ENCODE data around the gene ANKS1B. TPM values are rescaled to one million over a fixed set of nuclear protein-coding genes. Genes with fewer than 3 reads are reported as not detected.

Gene ANKS1B
- total and polyA plus RNA-seq, 11 donors = 0.62 to 5.8 (median 1.8) TPM

GRCh38 chr12:99915251-99916082, 69.3 kb downstream of the ANKS1B start:
- H3K4me1 ChIP-seq = peaks cover 0 to 5% (median 0%) of the 10 kb centered on the region in 12 donors
- ATAC-seq = no peak
- H3K27ac ChIP-seq = no peak overlapping the region
- H3K4me3 ChIP-seq = no peak overlapping the region
- 80 to 83% (median 81%) methylated on average over 6 of the region's 6 CpGs for WGBS, 4 donors
- no peaks in the 10 kb centered on the region for H3K36me3 ChIP-seq
- no peaks in the 10 kb centered on the region for H3K9me3 ChIP-seq
- intact Hi-C loops (cut with DNase I) = no loop called here
- H3K27me3 ChIP-seq = no peaks in the 10 kb centered on the region
- TF ChIP-seq, protein P1, sequence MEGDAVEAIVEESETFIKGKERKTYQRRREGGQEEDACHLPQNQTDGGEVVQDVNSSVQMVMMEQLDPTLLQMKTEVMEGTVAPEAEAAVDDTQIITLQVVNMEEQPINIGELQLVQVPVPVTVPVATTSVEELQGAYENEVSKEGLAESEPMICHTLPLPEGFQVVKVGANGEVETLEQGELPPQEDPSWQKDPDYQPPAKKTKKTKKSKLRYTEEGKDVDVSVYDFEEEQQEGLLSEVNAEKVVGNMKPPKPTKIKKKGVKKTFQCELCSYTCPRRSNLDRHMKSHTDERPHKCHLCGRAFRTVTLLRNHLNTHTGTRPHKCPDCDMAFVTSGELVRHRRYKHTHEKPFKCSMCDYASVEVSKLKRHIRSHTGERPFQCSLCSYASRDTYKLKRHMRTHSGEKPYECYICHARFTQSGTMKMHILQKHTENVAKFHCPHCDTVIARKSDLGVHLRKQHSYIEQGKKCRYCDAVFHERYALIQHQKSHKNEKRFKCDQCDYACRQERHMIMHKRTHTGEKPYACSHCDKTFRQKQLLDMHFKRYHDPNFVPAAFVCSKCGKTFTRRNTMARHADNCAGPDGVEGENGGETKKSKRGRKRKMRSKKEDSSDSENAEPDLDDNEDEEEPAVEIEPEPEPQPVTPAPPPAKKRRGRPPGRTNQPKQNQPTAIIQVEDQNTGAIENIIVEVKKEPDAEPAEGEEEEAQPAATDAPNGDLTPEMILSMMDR (IDR thresholded peaks at IDR 0.05) = no peak
- TF ChIP-seq POLR2A (IDR thresholded peaks at IDR 0.05) = no peak
- DNase-seq = no peak

DNA sequence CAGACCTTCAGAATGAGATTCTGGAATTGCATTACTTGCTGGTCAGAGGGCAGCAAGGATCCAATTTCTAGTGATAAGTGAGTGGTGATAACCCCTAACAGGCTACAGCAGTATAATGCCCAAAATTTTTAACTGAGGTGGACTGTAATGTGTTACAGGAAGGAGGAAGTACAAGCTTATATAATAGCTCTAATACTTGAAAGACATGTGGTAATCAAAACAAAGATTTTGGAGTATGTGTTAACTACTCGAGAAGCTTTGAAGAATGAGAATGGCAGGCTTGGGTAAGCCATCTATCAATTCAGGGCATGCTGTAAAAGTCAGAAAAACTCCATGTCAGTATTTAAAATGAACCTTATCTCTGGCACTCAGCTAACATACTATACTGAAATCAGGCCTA, 70.5 kb downstream of the ANKS1B start:
- intact Hi-C loops (cut with DNase I) = no loop called here
- TF ChIP-seq POLR2A (IDR thresholded peaks at IDR 0.05) = no peak
- TF ChIP-seq, protein P1 (IDR thresholded peaks at IDR 0.05) = no peak
- Histone ChIP-seq H3K27ac (peak overlapping the region in 1 of 12 donors; percentile 28), H3K4me1 (peaks cover 0 to 9% (median 0%) of the 10 kb centered on the region in 12 donors), H3K36me3 (no peaks in the 10 kb centered on the region), H3K9me3 (no peaks in the 10 kb centered on the region), H3K27me3 (no peaks in the 10 kb centered on the region), H3K4me3 (no peak overlapping the region)
- DNase-seq = no peak
- 33 to 37% (median 36%) methylated on average over 1 of the region's 1 CpG for WGBS, 4 donors
- no peak for ATAC-seq

- DNase-seq (no peak), ATAC-seq (no peak)
- Histone ChIP-seq H3K36me3 (no peaks in the 10 kb centered on the region), H3K4me3 (peak overlapping the region in 1 of 12 donors; percentile 39), H3K27me3 (no peaks in the 10 kb centered on the region), H3K9me3 (no peaks in the 10 kb centered on the region), H3K27ac (peak overlapping the region in 1 of 12 donors; percentile 70), H3K4me1 (peaks cover 0 to 9% (median 0%) of the 10 kb centered on the region in 12 donors)
- intact Hi-C loops (cut with DNase I) = no loop called here
- TF ChIP-seq, protein P1 (IDR thresholded peaks at IDR 0.05) = no peak
- no peak for TF ChIP-seq POLR2A (IDR thresholded peaks at IDR 0.05)
- WGBS, 4 donors = 74 to 86% (median 82%) methylated on average over 1 of the region's 1 CpG
Measured at GRCh38 chr12:99911967-99912366, 72.8 kb downstream of the ANKS1B start.

GRCh38 chr12:99911081-99911480, 73.7 kb downstream of the ANKS1B start:
- intact Hi-C loops (cut with DNase I) = no loop called here
- DNase-seq = peak in 1 of 5 donors; percentile 16
- peak overlapping the region in 4 of 12 donors; percentile 5 to 39 (median 10) for H3K4me3 ChIP-seq
- H3K36me3 ChIP-seq = no peaks in the 10 kb centered on the region
- peak; percentile 75 to 92 (median 85) for ATAC-seq
- H3K4me1 ChIP-seq = peaks cover 0 to 9% (median 0%) of the 10 kb centered on the region in 12 donors
- H3K27ac ChIP-seq = peak overlapping the region in 8 of 12 donors; percentile 7 to 70 (median 42)
- no peaks in the 10 kb centered on the region for H3K9me3 ChIP-seq
- H3K27me3 ChIP-seq = no peaks in the 10 kb centered on the region
- WGBS, 4 donors = 50 to 61% (median 60%) methylated on average over 3 of the region's 3 CpGs
- TF ChIP-seq, protein P1 (IDR thresholded peaks at IDR 0.05) = no peak
- no peak for TF ChIP-seq POLR2A (IDR thresholded peaks at IDR 0.05)
